GM21737 (cell line): Measurements from ENCODE around the gene SFXN5.

Experiments
- ATAC-seq: cut with Tn5 transposase; IDR thresholded peaks from one replicate; pipeline ENCODE4 v1.9.1; 2021; ENCODE audit warnings: mild to moderate bottlenecking, moderate library complexity; ENCODE audit not compliant: unreplicated experiment

Gene SFXN5

DNA sequence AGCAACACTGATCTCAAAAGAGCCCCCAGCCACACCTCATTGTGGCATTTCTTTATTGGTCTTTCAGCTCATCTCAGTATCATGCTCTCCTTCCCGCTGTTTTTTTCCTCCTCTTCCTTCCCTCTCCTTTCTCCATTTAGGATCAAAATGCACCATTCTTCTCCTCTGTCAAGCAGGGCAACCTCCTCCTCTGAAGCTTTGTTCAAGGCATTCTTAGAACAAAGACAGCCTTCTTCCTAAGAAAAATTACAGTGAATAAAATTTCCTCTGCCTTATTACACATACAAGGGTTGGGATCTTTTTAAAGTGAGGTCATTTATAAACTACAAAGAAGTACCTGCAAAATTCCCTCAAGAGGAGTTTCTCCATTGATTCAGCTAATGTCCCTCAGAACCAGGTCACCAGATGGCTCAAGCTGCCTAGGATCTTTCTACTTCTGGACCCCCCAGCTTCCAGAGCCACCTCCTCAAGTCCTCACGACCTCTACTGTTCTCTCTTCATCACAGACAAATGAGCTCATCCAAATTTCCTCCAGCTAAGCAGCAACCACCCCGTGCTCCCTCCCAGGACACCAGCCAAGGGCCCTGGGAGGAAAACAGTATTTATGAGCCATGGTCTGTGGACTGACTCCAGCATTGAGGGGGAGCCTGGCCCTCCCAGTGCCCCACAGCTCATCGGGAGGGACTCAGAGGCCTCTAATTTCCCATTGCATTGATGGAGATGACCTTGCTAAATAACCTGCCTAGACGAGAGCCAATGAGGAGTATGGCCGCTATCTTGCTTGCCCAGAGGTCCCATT is 18.0 kb downstream of the SFXN5 start:
- ATAC-seq = no peak

DNA sequence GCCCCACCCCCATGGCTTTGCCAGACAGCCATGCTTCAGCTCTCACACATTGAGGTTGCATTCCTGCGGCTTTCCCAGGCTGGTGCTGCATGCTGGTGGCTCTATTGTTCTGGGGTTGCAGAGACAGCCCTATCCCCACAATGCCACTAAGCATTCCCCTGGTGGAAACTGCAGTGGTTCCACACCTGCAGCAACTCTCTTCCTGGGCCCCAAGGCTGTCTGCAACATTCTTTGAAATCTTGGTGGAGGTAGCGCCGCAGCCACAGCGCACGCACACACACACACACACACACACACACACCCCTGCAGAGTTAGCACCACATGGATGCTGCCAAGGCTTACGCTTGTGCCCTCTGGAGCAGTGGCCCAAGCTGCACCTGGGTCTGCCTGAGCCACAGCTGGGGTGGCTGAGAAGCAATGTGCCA is 21.4 kb downstream of the SFXN5 start:
- no peak for ATAC-seq

DNA sequence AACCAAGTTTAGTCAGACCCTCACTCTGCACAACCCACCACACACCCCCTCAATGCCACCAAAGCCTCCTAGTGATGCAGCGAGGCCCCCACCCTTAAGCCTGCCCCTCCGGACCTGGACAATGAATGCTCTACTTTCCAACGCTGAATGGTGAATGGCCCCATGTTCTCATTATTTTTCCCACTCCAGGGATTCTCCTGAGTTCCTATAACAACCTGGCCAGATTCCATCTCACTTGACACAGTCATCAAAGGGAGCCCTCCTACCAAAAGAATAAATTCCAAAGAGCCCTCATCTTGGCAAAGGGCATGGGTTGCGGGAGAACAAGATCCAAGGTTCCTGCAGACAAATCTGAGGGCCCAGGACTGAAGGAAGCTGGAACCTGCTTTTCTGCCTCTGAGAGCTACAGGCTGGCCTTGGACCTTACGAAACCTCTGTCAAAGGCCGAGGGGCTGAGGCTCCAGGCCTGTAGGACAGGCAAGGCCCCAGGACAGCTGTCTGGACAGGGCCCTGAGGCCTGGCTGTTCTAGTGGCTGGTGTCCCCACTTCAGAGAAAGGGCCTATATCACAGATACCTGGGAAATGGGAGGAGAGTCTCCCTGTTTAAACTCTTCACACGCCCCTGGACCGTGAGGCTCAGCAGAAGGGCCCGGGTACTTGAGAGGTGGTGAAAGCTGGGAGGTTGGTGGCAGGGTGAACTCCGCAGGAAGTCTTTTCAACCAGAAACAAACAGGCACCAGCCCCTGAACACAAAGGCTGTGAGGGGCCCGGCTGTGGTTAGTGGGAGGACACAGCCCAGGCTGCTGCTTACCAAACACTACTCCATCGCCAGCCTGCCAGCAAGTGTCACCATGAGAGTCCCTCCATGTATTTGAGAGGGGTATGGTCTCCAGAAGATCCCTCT is 27.3 kb downstream of the SFXN5 start:
- ATAC-seq = no peak

DNA sequence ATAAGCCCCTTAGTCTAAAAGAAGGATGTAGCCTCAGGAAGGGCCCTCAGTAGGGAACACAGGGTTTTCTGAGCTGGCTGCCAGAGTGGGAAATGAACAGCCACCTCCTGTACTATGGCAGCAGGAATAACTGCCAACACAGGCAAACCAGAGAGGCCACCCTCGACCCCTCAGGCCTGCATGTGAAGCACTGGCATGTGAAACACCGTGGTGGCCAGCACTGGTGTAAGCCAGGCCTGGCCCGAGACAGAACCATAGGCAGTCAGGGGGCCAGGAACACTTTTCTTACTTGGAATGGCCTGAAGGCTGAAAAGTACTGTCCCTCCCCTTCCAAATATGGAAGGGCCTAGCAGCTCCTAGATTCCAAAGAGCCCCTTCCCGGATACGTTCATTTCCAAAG is 28.2 kb downstream of the SFXN5 start:
- no peak for ATAC-seq

DNA sequence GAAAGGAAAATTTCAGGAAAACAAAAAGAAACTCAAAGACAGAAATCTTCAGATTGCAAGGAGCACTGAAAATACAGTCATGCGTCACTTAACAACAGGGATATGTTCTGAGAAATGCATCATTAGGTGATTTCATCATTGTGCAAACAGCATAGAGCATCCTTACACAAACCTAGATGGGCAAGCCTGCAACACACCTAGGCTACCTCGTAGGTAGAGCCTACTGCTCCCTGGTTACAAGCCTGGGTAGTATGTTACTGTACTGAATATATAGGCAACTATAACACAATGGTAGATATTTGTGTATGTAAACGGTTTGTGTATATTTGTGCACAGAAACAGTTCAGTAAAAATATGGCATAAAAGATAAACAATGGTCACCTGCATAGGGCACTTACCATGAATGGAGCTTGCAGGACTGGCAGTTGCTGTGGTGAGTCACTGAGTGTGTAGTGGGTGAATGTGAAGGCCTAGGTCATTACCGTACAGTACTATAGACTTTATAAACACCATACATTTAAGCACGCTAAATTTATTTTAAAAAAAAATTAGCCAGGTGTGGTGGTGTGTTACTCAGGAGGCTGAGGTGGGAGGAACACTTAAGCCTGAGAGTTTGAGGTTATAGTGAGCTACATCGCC is 33.4 kb downstream of the SFXN5 start:
- no peak for ATAC-seq

DNA sequence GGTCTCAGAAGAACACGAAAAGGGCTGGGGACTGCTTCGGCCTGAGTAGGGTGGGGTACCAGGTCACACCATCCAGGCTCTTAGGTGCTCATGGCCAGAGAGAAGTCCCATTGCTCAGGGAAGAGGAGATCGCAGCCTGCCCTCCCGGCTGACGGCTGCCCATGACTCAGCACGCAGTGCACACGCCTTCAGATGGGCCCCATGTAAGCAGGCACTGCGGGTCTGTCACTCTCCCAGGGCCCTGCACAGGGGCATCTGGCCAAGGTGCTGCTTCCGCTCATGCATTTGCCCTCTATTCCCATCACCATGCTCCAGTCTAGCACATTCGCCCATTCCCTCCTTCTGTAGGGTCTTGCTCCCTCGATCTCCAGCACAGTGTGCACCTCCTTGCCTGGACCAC is 34.7 kb downstream of the SFXN5 start:
- ATAC-seq = no peak

DNA sequence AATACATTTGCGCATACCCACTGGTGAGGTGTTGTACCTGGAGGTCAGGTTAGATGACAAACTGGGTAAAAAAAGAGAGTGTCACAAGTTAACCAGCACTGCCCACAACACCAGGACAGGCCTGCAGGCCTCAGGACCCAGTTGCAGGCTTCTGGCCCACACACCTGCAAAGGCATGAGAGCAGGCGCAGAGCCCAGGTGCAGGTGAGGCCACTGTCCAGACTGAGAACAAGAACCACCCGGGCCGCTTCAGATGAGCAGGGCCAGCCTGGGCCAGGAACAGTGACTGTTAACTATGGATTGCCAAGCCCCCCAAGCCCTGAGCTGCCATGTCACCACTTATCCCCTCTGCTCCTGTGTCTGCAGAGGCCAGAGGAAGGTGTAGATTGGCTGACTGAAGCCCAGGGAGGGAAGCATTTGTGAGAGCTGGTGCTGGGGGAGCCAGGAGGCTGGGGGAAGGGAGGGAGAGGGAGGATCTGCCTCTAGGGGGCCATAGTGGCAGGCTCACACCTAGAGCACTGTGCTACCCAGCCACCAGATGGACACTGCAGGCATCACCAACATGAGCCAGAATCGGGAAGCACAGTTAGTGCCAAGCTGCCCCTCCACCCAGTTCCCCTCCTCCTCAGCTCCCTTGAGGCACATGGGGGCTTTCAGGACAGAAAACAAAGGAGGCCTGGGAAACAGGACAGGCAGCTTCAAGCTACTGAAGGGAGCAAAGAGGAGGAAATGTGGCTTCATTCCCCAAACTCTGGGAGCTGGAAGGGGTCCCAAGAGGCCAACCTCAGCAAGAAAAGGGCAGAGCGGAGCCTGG is 35.4 kb downstream of the SFXN5 start:
- ATAC-seq = no peak

DNA sequence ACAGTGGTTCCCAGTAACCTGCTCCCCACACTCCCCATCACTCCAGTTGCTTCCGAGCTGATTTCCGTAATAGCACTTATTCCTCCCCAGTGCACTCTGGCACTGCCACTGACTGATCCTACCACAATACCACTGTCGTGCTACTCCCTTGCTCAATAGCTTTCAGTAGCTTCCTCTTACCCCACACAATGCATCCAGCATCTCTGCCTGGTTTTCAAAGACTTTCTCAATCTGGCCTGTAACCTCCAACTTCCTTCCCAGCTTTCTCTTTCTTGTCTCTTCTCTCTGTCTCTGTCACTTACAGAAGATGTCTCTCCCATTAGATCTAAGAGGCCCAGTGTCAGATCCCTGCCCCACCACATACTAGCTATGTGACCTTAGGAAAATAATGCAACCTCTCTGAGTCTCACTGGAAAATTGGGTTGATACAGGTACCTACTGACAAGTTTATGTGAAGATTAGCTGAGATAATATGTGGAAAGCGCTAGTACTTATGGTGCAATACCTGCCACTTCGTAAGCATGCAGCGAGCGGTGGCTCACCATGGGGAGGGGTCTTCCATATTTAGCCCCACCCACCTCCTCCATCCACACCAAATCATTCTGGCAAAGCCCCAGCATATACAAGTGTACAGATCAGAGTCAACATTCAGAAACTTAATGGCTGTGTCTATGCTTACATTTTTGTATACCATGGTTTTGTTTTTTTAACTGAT is 36.7 kb downstream of the SFXN5 start:
- no peak for ATAC-seq

DNA sequence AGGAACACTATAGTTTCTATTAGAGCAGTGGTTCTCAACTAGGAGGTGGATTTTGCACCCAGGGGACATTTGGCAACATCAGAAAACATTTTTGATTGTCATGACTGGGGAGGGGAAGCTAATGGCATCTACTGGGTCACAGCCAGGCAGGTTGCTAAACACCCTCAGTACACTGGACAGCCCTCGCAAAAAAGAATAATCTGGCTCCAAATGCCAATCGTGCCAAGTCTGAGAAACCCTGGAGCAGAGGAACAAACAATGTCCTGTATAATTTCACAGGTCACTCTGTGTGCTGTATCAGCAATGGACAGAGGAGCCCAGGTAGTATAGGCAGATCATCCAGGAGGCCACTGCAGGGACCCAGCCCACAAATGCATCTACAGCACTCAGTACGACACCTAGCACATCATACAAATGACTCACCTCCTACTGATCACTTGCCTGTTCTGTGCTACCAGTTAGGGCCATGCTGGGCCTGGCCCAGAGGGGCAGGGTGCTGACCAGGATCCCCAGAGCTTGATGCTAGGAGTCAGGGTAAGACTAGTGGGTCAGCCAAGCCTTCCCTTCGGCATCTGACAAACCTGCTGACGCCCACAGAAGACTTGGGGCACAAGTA is 37.6 kb downstream of the SFXN5 start:
- no peak for ATAC-seq

DNA sequence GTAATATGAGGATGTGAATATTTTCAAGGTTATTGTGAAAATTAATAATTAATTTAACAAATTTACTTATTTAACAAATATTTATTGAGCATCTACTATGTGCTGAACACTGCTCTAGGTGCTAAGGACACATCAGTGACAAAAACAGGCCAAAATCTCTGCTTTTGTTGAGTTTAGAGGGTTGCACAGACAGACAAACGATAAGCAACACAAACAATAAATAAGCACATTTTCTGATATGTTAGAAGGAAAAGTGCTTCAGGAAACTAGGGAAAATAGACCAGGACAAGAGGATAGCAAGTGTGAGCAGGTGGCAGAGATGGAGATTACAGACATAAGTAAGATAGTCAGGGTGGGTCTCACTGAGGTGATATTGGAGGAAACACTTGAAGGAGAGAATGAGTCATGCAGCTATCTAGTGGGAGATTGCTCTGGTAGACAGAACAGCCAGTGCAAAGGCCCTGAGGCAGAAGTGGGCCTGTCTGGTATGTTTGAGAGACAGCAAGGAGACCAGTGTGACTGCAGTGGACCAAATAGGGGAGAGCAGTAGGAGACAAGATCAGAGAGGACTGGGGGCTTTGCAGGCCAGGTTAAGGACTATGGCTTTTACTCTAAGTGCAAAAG is 38.3 kb downstream of the SFXN5 start:
- no peak for ATAC-seq

DNA sequence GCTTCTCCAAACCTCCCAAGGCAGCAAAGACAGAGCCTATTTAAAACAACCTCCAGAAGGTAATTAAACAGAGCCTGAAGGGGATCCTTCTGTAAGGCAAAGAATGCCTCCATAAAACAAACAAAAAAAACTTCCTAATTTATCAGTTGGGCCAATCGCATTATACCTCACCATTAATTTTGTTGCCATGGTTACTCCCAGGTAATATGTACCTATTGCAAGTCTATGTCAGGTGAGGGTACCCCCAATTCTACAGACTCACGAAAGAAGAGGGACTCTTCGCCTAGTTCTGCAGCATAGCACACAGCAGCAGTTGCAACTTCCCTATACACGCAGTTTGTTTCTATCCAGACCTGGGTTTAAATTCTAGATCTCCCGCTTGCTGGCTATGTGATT is 38.8 kb downstream of the SFXN5 start:
- no peak for ATAC-seq

DNA sequence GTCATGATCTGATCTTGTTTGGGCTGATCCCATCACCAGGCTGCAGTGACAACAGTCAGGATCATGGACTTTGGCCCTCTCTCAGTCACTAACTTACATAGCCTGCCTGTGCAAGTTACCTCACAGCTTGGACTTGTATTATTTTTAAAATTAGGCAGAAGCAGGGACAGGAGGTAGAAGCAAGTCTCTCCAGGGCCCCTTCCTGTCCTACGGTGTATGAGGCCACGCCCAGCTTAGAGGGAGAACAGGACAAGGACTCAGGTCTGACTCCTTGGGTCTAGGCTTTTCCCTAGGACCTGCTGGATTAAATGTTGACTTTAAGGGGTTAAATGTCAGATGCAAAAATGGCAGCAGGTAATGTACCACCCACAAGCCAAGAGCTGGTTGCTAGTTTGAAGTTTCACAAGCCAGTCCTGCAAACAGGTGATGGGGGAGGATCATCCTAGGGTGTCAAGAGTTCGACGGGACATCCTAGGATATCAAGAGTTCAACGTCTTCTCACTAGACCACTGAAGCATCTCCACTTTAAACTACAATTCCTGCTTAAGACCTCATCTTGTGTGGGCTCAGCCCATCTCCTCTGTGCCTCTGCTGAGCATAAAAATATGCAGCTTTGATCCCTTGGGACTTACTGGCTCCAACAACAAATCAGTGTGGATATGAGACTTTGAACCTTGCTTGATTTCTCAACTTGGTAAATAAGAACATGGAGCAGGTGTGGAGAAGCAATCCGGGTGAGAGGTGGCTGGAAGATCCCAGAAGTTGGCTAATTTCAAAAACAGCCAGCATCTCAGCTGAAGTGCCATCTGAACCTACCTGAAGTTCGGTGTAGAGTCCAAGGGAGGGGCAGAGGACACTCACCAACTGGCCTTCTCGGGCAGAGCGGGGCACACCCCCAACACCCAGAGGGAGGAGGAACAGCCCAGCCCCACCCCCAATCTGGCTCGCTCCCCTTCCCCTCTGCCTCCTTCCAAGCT is 39.5 kb downstream of the SFXN5 start:
- ATAC-seq = no peak

DNA sequence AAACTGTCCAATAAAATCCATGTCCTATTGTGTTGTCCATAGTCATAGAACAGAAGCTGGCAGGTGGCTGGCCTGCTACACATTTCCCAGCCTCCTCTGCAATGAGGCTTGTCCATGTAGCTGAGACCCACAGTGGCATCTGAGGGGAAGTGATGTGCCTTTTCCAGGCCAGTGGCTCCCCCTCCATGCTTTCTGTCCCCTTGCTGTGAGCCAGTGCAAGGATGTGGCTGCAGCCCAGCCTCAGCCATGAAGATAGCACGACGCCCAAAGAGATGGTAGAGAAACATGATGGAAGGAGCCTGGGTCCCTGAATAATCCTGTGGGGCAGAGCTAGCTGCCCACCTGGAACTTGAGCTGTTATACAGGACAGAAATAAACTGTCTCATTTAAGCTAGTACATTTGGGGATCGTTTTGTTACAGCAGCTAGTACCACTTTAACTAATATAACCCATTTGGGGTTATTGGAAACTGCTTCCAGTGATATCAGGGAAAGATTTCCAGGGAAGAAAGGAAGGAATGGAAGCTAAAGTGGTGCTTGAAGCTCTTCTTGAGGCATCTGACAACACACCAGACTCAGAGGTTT is 40.3 kb downstream of the SFXN5 start:
- ATAC-seq = no peak

DNA sequence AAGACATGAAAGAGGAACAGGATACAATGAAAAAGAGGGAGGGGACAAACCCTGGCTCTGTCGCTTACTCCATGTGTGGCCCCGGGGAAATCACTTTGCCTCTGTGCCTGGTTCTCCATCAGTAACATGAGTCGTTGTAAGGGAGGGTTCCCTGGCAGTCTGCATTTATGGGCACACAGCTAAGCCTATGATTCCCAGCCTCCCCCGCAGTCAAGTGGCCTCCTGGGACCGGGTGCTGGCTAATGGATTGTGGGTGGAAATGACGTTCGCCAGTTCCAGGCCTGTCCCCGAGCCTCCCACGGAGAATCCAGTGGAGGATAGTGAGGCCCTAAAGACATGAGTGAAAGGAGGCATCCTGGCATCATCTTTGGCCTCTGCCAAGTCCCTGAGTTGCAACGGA is 42.7 kb downstream of the SFXN5 start:
- no peak for ATAC-seq

DNA sequence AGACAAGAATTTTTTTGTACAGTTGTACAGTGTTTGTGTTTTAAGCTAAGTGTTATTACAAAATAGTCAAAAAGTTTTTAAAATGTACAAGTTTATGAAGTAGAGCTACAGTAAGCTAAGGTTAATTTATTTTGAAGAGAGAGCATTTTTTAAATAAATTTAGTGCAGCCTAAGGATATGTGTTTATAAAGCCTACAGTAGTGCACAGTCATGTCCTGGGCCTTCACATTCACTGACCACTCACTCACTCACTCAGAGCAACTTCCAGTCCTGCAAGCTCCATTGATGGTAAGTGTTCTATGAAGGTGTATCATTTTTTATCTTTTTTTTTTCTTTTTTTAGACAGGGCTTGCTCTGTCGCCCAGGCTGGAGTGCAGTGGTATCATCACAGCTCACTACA is 44.2 kb downstream of the SFXN5 start:
- ATAC-seq = no peak

DNA sequence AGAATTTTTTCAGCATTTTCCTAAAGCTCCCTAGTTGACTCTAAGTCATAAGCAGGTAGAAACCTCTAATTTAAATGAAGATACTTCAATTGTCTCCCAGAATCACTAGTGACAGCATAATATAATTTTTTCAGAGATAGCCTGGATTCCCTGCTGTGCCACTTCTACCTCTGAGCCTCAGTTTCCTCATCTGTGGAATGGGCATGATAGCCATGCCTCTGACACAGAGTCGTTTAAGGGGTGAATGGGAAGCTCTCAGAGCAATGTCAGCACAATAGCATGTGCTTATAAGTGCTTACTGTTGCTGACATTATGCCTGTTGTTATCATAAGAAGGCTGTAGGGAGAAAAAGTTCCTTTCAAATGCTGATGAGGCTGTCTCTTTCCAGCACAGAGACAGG is 48.0 kb downstream of the SFXN5 start:
- ATAC-seq = no peak

DNA sequence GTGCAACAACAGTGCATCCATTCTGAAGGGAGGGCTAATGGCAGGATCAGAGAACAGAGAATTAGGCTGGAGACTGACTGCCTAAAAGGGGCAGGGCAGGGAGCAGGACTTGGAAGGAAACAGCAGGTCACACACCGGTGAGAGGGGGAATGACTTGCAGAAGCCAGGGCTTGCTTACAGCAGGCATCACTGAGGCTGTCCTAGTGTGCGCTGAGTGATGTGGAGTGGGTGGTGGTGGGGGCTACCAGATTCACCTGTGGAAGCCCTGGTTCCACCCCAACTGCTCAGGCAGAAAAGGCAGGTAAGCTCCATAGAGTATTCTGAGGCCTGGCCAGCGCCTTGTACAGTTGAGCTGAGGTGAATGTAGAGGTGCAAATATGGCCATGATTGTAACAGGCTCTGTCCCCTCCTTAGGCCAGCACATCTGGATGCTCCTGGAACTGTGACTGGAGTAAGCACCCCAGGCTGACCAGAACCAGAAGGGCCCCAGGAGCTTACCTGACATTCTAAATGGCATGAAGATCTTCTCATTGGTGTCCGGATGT is 49.4 kb downstream of the SFXN5 start:
- no peak for ATAC-seq
